HTR-8/SVneo (cell line): ENCODE measurements around the gene ME3.
"Not testable (repeated sequence)": the region's sequence is repeated elsewhere in the genome, so short reads cannot be mapped to it uniquely, and the experiment has no call there.

ENCODE experiments used
- DNase-seq: peaks from one replicate; pipeline ENCODE4 v3.0.0; 2011; ENCODE audit warnings: low spot score, mixed read lengths; ENCODE audit not compliant: insufficient read length
- FAIRE-seq: peaks from 2 replicates; lab custom pipeline; 2011; peaks lifted over from hg19 to GRCh38; lab: Jason Lieb, UNC

Gene ME3

GRCh38 chr11:86421946-86422345 lies 250.5 kb downstream of the ME3 start:
- DNase-seq (no peak), FAIRE-seq (no peak)

- no peak for FAIRE-seq
- no peak for DNase-seq
Observed at GRCh38 chr11:86418917-86419316, 253.5 kb downstream of the ME3 start.

- FAIRE-seq (no peak), DNase-seq (no peak)
Observed at GRCh38 chr11:86418513-86418912, 253.9 kb downstream of the ME3 start.

- no peak for FAIRE-seq
- DNase-seq, result no peak
Observed at GRCh38 chr11:86418106-86418505, 254.3 kb downstream of the ME3 start.

GRCh38 chr11:86416951-86417350 lies 255.5 kb downstream of the ME3 start:
- not testable (repeated sequence) for FAIRE-seq

GRCh38 chr11:86416494-86416893 lies 255.9 kb downstream of the ME3 start:
- no peak for DNase-seq
- FAIRE-seq, result no peak

More at GRCh38 chr11:86416951-86417350, 255.5 kb downstream of the ME3 start:
- DNase-seq, result not testable (repeated sequence)

- FAIRE-seq (no peak), DNase-seq (no peak)
Observed at GRCh38 chr11:86415026-86415425, 257.4 kb downstream of the ME3 start.

GRCh38 chr11:86414032-86414431 lies 258.4 kb downstream of the ME3 start:
- FAIRE-seq, result no peak
- DNase-seq, result no peak

GRCh38 chr11:86408845-86409244 lies 263.6 kb downstream of the ME3 start:
- no peak for DNase-seq
- FAIRE-seq, result no peak

GRCh38 chr11:86403458-86403857 lies 269.0 kb downstream of the ME3 start:
- DNase-seq, result no peak
- no peak for FAIRE-seq

GRCh38 chr11:86398106-86398505 lies 274.3 kb downstream of the ME3 start:
- FAIRE-seq, result no peak

GRCh38 chr11:86397351-86397750 lies 275.1 kb downstream of the ME3 start:
- no peak for FAIRE-seq

More at GRCh38 chr11:86398106-86398505, 274.3 kb downstream of the ME3 start:
- DNase-seq, result no peak

GRCh38 chr11:86396396-86396795 lies 276.0 kb downstream of the ME3 start:
- FAIRE-seq, result no peak

More at GRCh38 chr11:86397351-86397750, 275.1 kb downstream of the ME3 start:
- no peak for DNase-seq

GRCh38 chr11:86395061-86395551 lies 277.3 kb downstream of the ME3 start:
- no peak for DNase-seq
- FAIRE-seq, result peak; percentile 16

More at GRCh38 chr11:86396396-86396795, 276.0 kb downstream of the ME3 start:
- DNase-seq, result peak; percentile 27
